ENCODE data around the gene CHRNE. TPM values are rescaled to one million over a fixed set of nuclear protein-coding genes. Genes with fewer than 3 reads are reported as not detected.

Gene CHRNE
- total RNA-seq, 4 donors from 2014 or later: 0.13 to 1.2 (median 0.63) TPM; not detected in 1

- no peak for TF ChIP-seq POLR2A (IDR thresholded peaks at IDR 0.05; ENCODE audit: low read depth)
- peak in 1 of 2 donors; percentile 60 for TF ChIP-seq POLR2AphosphoS5 (IDR thresholded peaks at IDR 0.05)
- no peaks in the 10 kb centered on the region for H3K27me3 ChIP-seq
- peak overlapping the region; percentile 94 to 100 (median 98) for H3K27ac ChIP-seq (replicated peaks in 1 of 4)
- intact Hi-C loops (cut with DNase I): loop anchor here (2.0 kb wide), 1 partner anchor 17 kb away; the partner anchor contains the start of gene SPAG7
- peaks cover 5 to 30% (median 23%) of the 10 kb centered on the region in 4 donors for H3K36me3 ChIP-seq
- DNase-seq (ENCODE audit: extremely low spot score): peak; percentile 94
- peak overlapping the region; percentile 87 to 100 (median 100) for H3K4me3 ChIP-seq
- peaks cover 43 to 61% (median 56%) of the 10 kb centered on the region in 4 donors for H3K4me1 ChIP-seq
- WGBS: 1% methylated on average over 26 of the region's 75 CpGs
- peaks cover 0 to 2% (median 0%) of the 10 kb centered on the region in 4 donors for H3K9me3 ChIP-seq
Measured at GRCh38 chr17:4949321-4950074, 46.6 kb upstream of the CHRNE start.

GRCh38 chr17:4948931-4949320 is 46.0 kb upstream of the CHRNE start:
- H3K9me3 ChIP-seq: peaks cover 0 to 2% (median 0%) of the 10 kb centered on the region in 4 donors
- H3K4me1 ChIP-seq: peaks cover 45 to 67% (median 62%) of the 10 kb centered on the region in 4 donors
- H3K4me3 ChIP-seq: peak overlapping the region; percentile 87 to 100 (median 100)
- peak; percentile 53 to 59 for TF ChIP-seq POLR2AphosphoS5 (IDR thresholded peaks at IDR 0.05)
- TF ChIP-seq EP300 (IDR thresholded peaks at IDR 0.05): no peak
- peak; percentile 8 for TF ChIP-seq POLR2A (IDR thresholded peaks at IDR 0.05; ENCODE audit: low read depth)
- intact Hi-C loops (cut with DNase I): loop anchor here (2.0 kb wide), 1 partner anchor 18 kb away; the partner anchor contains the start of gene SPAG7
- H3K36me3 ChIP-seq: peaks cover 5 to 36% (median 29%) of the 10 kb centered on the region in 4 donors
- H3K27me3 ChIP-seq: no peaks in the 10 kb centered on the region
- H3K27ac ChIP-seq (replicated peaks in 1 of 4): peak overlapping the region; percentile 94 to 100 (median 98)
- peak; percentile 93 for DNase-seq (ENCODE audit: extremely low spot score)
- 2% methylated on average over 37 of the region's 40 CpGs for WGBS

DNA sequence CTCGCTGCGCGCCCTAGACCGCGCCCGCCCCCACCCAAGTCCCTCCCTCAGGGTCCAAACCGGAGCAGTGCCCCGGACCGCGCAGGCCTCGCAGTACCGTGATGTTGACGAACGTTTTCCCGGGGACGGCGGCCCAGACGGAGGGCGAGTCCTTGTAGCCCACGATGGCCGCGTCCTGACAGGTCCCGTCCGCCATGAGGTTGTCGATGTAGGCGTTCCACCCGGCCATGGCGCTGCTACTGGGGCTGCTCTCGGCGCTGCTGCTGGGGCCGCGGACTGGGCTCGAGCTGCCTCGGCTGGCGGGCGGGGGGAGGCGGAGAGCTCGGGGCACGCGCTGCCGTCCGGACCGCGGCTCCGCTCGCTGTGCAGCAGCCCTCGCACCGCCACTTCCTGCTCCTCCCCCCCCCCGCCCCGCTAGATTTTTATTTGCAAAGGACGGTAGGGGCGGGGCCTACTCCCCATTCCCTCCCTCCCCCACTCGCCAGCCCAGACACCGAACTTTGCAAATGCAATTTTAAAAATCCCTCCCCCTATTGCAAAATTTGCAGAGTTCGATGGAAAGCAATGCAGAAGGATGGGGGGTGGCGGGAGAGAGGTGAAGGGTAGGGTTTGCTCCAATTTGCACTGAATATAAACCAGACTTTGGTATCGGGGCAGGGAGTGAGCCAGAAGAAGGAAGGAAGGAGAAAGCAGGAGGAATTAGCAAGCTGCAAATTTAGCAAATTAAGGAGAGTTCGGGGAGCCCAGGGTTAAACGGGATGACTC is 45.5 kb upstream of the CHRNE start, which contains the start of gene PFN1:
Gene PFN1 (minus strand): TSS at position 365 of the 765 bp plus-strand sequence. CDS start 136 bp downstream, at position 229.
- H3K9me3 ChIP-seq: peaks cover 0 to 2% (median 0%) of the 10 kb centered on the region in 4 donors
- peaks cover 10 to 42% (median 34%) of the 10 kb centered on the region in 4 donors for H3K36me3 ChIP-seq
- H3K27ac ChIP-seq (replicated peaks in 1 of 4): peak within 1 kb of the TSS; percentile 94 to 100 (median 98)
- no peaks in the 10 kb centered on the region for H3K27me3 ChIP-seq
- H3K4me3 ChIP-seq: peak within 1 kb of the TSS; percentile 87 to 100 (median 100)
- intact Hi-C loops (cut with DNase I): loop anchor here (2.0 kb wide), 1 partner anchor 18 kb away; the partner anchor contains the start of gene SPAG7
- WGBS: 0% methylated on average over 12 of the region's 59 CpGs
- H3K4me1 ChIP-seq: peaks cover 45 to 72% (median 68%) of the 10 kb centered on the region in 4 donors
- TF ChIP-seq POLR2A (IDR thresholded peaks at IDR 0.05; ENCODE audit: low read depth) (peak; percentile 89), EP300 (IDR thresholded peaks at IDR 0.05) (no peak), POLR2AphosphoS5 (IDR thresholded peaks at IDR 0.05) (peak; percentile 28 to 94)
- DNase-seq (ENCODE audit: extremely low spot score): peak; percentile 99

DNA sequence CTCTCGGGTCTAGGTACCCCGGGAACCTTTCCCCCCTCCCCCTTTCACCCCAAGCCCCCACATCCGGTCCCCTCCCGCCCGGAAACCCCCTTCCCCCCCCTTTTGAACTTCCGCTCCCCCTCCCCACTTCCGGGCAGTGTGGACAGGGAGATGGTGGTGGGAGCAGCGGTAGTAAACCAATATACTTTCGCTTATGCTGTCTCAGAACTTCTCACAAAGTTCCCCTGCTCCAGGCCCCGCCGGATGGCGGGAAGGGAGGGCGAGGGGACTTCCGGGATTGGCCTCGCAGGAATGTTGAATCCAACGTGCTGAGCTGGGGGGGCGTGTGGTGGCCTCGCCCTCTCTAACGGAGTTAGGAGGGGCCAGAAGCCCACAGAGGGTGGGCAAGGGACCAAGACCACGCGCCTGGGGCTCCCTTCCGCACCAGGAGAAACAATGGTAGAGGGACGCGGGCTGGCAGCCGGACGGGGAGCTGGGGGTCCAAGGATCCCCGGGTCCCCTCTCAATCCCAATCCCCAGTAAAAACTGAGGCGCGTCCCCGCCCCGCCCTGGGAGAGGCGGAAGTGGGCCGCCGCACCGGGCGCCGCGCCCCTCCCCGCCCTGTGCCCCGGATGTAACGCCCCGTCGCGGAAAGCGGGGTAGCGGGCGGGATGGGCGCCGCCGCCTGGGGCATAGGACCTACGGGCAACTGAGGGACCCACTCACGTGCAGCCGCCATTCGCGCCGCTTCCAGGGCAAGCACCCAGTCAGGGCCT is 44.7 kb upstream of the CHRNE start:
- Histone ChIP-seq H3K4me1 (peaks cover 45 to 80% (median 74%) of the 10 kb centered on the region in 4 donors), H3K36me3 (peaks cover 17 to 50% (median 42%) of the 10 kb centered on the region in 4 donors), H3K27ac (replicated peaks in 1 of 4) (peak overlapping the region; percentile 94 to 100 (median 98)), H3K4me3 (peak overlapping the region; percentile 87 to 100 (median 100)), H3K27me3 (no peaks in the 10 kb centered on the region), H3K9me3 (peaks cover 0 to 2% (median 0%) of the 10 kb centered on the region in 4 donors)
- DNase-seq (ENCODE audit: extremely low spot score): no peak
- intact Hi-C loops (cut with DNase I): loop anchor here (2.0 kb wide), 1 partner anchor 19 kb away; the partner anchor contains the start of gene SPAG7
- peak; percentile 33 to 52 for TF ChIP-seq POLR2AphosphoS5 (IDR thresholded peaks at IDR 0.05)
- TF ChIP-seq EP300 (IDR thresholded peaks at IDR 0.05): no peak
- 0% methylated on average over 15 of the region's 56 CpGs for WGBS

DNA sequence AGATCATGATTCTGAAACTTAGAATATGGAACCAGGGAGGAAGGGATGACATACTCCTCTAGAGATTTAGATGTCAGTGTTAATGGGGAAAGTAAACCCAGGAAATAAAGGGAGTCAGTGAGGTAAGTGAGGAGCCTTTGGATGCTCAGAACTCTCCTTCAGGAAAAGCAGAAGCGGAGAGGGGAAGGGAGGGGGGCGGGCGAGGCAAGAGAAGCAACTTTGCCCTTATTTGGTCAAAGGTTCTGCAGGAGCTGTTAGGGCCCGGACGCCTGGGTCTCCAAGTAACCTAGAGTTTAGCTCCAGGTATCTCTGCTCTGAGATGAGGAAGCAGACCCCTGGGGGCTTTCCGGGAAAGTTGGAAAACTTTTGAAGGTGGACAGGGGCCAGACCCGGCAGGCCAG is 44.1 kb upstream of the CHRNE start:
- WGBS: 1% methylated on average over 7 of the region's 7 CpGs
- intact Hi-C loops (cut with DNase I): no loop called here
- H3K9me3 ChIP-seq: peaks cover 0 to 2% (median 0%) of the 10 kb centered on the region in 4 donors
- H3K27ac ChIP-seq (replicated peaks in 1 of 4): peak overlapping the region; percentile 94 to 100 (median 98)
- H3K27me3 ChIP-seq: no peaks in the 10 kb centered on the region
- H3K4me1 ChIP-seq: peaks cover 45 to 85% (median 78%) of the 10 kb centered on the region in 4 donors
- peaks cover 17 to 55% (median 47%) of the 10 kb centered on the region in 4 donors for H3K36me3 ChIP-seq
- no peak for TF ChIP-seq EP300 (IDR thresholded peaks at IDR 0.05)
- TF ChIP-seq, protein P1, sequence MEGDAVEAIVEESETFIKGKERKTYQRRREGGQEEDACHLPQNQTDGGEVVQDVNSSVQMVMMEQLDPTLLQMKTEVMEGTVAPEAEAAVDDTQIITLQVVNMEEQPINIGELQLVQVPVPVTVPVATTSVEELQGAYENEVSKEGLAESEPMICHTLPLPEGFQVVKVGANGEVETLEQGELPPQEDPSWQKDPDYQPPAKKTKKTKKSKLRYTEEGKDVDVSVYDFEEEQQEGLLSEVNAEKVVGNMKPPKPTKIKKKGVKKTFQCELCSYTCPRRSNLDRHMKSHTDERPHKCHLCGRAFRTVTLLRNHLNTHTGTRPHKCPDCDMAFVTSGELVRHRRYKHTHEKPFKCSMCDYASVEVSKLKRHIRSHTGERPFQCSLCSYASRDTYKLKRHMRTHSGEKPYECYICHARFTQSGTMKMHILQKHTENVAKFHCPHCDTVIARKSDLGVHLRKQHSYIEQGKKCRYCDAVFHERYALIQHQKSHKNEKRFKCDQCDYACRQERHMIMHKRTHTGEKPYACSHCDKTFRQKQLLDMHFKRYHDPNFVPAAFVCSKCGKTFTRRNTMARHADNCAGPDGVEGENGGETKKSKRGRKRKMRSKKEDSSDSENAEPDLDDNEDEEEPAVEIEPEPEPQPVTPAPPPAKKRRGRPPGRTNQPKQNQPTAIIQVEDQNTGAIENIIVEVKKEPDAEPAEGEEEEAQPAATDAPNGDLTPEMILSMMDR (IDR thresholded peaks at IDR 0.05): no peak
- no peak for TF ChIP-seq POLR2A (IDR thresholded peaks at IDR 0.05; ENCODE audit: low read depth)
- TF ChIP-seq POLR2AphosphoS5 (IDR thresholded peaks at IDR 0.05): no peak
- no peak for DNase-seq (ENCODE audit: extremely low spot score)
- H3K4me3 ChIP-seq: peak overlapping the region; percentile 87 to 100 (median 100)

Measured in esophagus muscularis mucosa (tissue), 4 donors.